ENCODE results near the gene MCM6. TPM values are rescaled to one million over a fixed set of nuclear protein-coding genes. Genes with fewer than 3 reads are reported as not detected.

Gene MCM6
- total RNA-seq, 1 donor from 2014 or later, result 74.4 TPM

- H3K79me2 ChIP-seq (ENCODE audit: low read depth), result no peaks in the 10 kb centered on the region
- peaks cover 29% of the 10 kb centered on the region for H3F3A ChIP-seq (ENCODE audit: low read depth)
- DNase-seq (ENCODE audit: low spot score), result no peak
- H3K4me1 Mint-ChIP-seq, result no peaks in the 10 kb centered on the region
- H3K9ac ChIP-seq, result no peak overlapping the region
- H3K9me3 Mint-ChIP-seq, result no peaks in the 10 kb centered on the region
- no peak overlapping the region for H3K27ac Mint-ChIP-seq
- no peak for TF ChIP-seq EZH2 (IDR thresholded peaks at IDR 0.05)
- no peak for TF ChIP-seq CTCF (IDR thresholded peaks at IDR 0.05)
- no peak for TF ChIP-seq EZH2phosphoT487 (IDR thresholded peaks at IDR 0.05)
- peaks cover 3% of the 10 kb centered on the region for H3K27me3 Mint-ChIP-seq (ENCODE audit: insufficient read depth, low read depth)
- H3K27me3 ChIP-seq, result no peaks in the 10 kb centered on the region
- H3K36me3 Mint-ChIP-seq, result peaks cover 26% of the 10 kb centered on the region
- no peak overlapping the region for H3K4me2 ChIP-seq
- H3K4me3 ChIP-seq, result no peak overlapping the region
- no peaks in the 10 kb centered on the region for H3K4me1 ChIP-seq
- H3K27ac ChIP-seq, result peak overlapping the region; percentile 53
- no peaks in the 10 kb centered on the region for H3K9me3 ChIP-seq (ENCODE audit: low read depth)
- H3K4me3 Mint-ChIP-seq, result no peak overlapping the region
- H3K36me3 ChIP-seq, result peaks cover 17% of the 10 kb centered on the region
- H4K20me1 ChIP-seq (ENCODE audit: low read depth), result no peaks in the 10 kb centered on the region
- no peak overlapping the region for H2AFZ ChIP-seq (replicated peaks)
Measured at GRCh38 chr2:135840601-135841000, 35.6 kb downstream of the MCM6 start.

- H3K27ac Mint-ChIP-seq, result no peak overlapping the region
- H3K4me1 ChIP-seq, result no peaks in the 10 kb centered on the region
- no peak overlapping the region for H2AFZ ChIP-seq (replicated peaks)
- H3K4me1 Mint-ChIP-seq, result no peaks in the 10 kb centered on the region
- H3K4me2 ChIP-seq, result no peak overlapping the region
- peak overlapping the region; percentile 29 for H3K27ac ChIP-seq
- H3K36me3 Mint-ChIP-seq, result peaks cover 26% of the 10 kb centered on the region
- peaks cover 12% of the 10 kb centered on the region for H3K36me3 ChIP-seq
- no peak overlapping the region for H3K4me3 ChIP-seq
- DNase-seq (ENCODE audit: low spot score), result no peak
- TF ChIP-seq EZH2phosphoT487 (IDR thresholded peaks at IDR 0.05) (no peak), EZH2 (IDR thresholded peaks at IDR 0.05) (no peak), CTCF (IDR thresholded peaks at IDR 0.05) (no peak)
- H3K4me3 Mint-ChIP-seq, result no peak overlapping the region
- peaks cover 3% of the 10 kb centered on the region for H3K27me3 Mint-ChIP-seq (ENCODE audit: insufficient read depth, low read depth)
- H3K79me2 ChIP-seq (ENCODE audit: low read depth), result no peaks in the 10 kb centered on the region
- peaks cover 29% of the 10 kb centered on the region for H3F3A ChIP-seq (ENCODE audit: low read depth)
- no peak overlapping the region for H3K9ac ChIP-seq
- H3K27me3 ChIP-seq, result no peaks in the 10 kb centered on the region
- no peaks in the 10 kb centered on the region for H3K9me3 Mint-ChIP-seq
- no peaks in the 10 kb centered on the region for H3K9me3 ChIP-seq (ENCODE audit: low read depth)
- no peaks in the 10 kb centered on the region for H4K20me1 ChIP-seq (ENCODE audit: low read depth)
Measured at GRCh38 chr2:135839713-135840112, 36.5 kb downstream of the MCM6 start.

- H3K36me3 ChIP-seq, result peaks cover 10% of the 10 kb centered on the region
- no peak overlapping the region for H3K4me3 Mint-ChIP-seq
- H2AFZ ChIP-seq (replicated peaks), result no peak overlapping the region
- H3K27me3 Mint-ChIP-seq (ENCODE audit: insufficient read depth, low read depth), result peaks cover 3% of the 10 kb centered on the region
- peaks cover 29% of the 10 kb centered on the region for H3F3A ChIP-seq (ENCODE audit: low read depth)
- no peak overlapping the region for H3K4me3 ChIP-seq
- H3K36me3 Mint-ChIP-seq, result peaks cover 16% of the 10 kb centered on the region
- H3K27ac ChIP-seq, result no peak overlapping the region
- no peak overlapping the region for H3K4me2 ChIP-seq
- H3K4me1 ChIP-seq, result no peaks in the 10 kb centered on the region
- H3K79me2 ChIP-seq (ENCODE audit: low read depth), result no peaks in the 10 kb centered on the region
- no peak overlapping the region for H3K9ac ChIP-seq
- H4K20me1 ChIP-seq (ENCODE audit: low read depth), result no peaks in the 10 kb centered on the region
- no peaks in the 10 kb centered on the region for H3K9me3 Mint-ChIP-seq
- no peaks in the 10 kb centered on the region for H3K9me3 ChIP-seq (ENCODE audit: low read depth)
- TF ChIP-seq EZH2phosphoT487 (IDR thresholded peaks at IDR 0.05) (no peak), CTCF (IDR thresholded peaks at IDR 0.05) (no peak), EZH2 (IDR thresholded peaks at IDR 0.05) (no peak)
- DNase-seq (ENCODE audit: low spot score), result no peak
- H3K4me1 Mint-ChIP-seq, result no peaks in the 10 kb centered on the region
- no peaks in the 10 kb centered on the region for H3K27me3 ChIP-seq
- no peak overlapping the region for H3K27ac Mint-ChIP-seq
Measured at GRCh38 chr2:135838502-135838901, 37.7 kb downstream of the MCM6 start.

Data from neural progenitor cell (in vitro differentiated cells).